ENCODE measurements around the gene SLC22A7. TPM values are rescaled to one million over a fixed set of nuclear protein-coding genes. Genes with fewer than 3 reads are reported as not detected.

Gene SLC22A7
- polyA plus RNA-seq, 4 donors: 0.10 to 0.50 TPM; not detected in 2

Other genes with a start within 250 kb of the SLC22A7 start
- 10 to 100 TPM in 1 of 4 donors, 1 to 10 TPM in 3; 5.7 to 41.8 (median 6.7) TPM for gene CUL7, start 244.4 kb upstream of the SLC22A7 start, polyA plus RNA-seq
- gene MRPL2, start 238.8 kb upstream of the SLC22A7 start, polyA plus RNA-seq: 100 to 1,000 TPM in 2 of 4 donors, 10 to 100 TPM in 2; 53.4 to 127 (median 90.9) TPM
- 100 to 1,000 TPM in 3 of 4 donors, 10 to 100 TPM in 1; 36.3 to 333 (median 206) TPM for gene KLC4, start 238.6 kb upstream of the SLC22A7 start, polyA plus RNA-seq
- gene PTK7, start 221.9 kb upstream of the SLC22A7 start, polyA plus RNA-seq: 10 to 100 TPM in 2 of 4 donors, 1 to 10 TPM in 2; 1.1 to 36.5 (median 6.9) TPM
- 10 to 100 TPM in 3 of 4 donors, 1 to 10 TPM in 1; 8.9 to 24.0 (median 16.2) TPM for gene SRF, start 127.0 kb upstream of the SLC22A7 start, polyA plus RNA-seq
- 10 to 100 TPM; 22.2 to 86.2 (median 52.5) TPM for gene CUL9, start 116.1 kb upstream of the SLC22A7 start, polyA plus RNA-seq
- gene DNPH1, start 68.8 kb upstream of the SLC22A7 start, polyA plus RNA-seq: 100 to 1,000 TPM; 192 to 370 (median 327) TPM
- 1 to 10 TPM in 2 of 4 donors, under 1 TPM in 2; 0.89 to 2.1 (median 1.0) TPM for gene TTBK1, start 54.8 kb upstream of the SLC22A7 start, polyA plus RNA-seq
- 1 to 10 TPM in 3 of 4 donors, under 1 TPM in 1; 0.89 to 3.4 (median 2.5) TPM for gene CRIP3, start 10.6 kb downstream of the SLC22A7 start, polyA plus RNA-seq
- gene ZNF318, start 71.4 kb downstream of the SLC22A7 start, polyA plus RNA-seq: 10 to 100 TPM in 1 of 4 donors, 1 to 10 TPM in 3; 3.5 to 18.1 (median 5.0) TPM
- gene ABCC10, start 129.3 kb downstream of the SLC22A7 start, polyA plus RNA-seq: 10 to 100 TPM; 15.7 to 31.1 (median 22.2) TPM
- gene DLK2, start 157.3 kb downstream of the SLC22A7 start, polyA plus RNA-seq: 1 to 10 TPM in 1 of 4 donors, under 1 TPM in 1, not detected in 2; 0.72 to 1.3 TPM
- gene TJAP1, start 179.3 kb downstream of the SLC22A7 start, polyA plus RNA-seq: 10 to 100 TPM; 17.2 to 34.5 (median 29.8) TPM
- gene LRRC73, start 212.1 kb downstream of the SLC22A7 start, polyA plus RNA-seq: under 1 TPM; 0.22 to 0.54 (median 0.38) TPM
- gene YIPF3, start 218.7 kb downstream of the SLC22A7 start, polyA plus RNA-seq: 100 to 1,000 TPM in 1 of 4 donors, 10 to 100 TPM in 3; 49.0 to 121 (median 71.8) TPM
- 10 to 100 TPM in 3 of 4 donors, 1 to 10 TPM in 1; 10.0 to 38.7 (median 23.7) TPM for gene POLR1C, start 218.8 kb downstream of the SLC22A7 start, polyA plus RNA-seq

Measured in small intestine (tissue), 4 donors.